HG03280 (cell line): ENCODE measurements around the gene TSEN34.

Source experiments
- ATAC-seq: cut with Tn5 transposase; IDR thresholded peaks from one replicate; pipeline ENCODE4 v1.9.1; 2021; ENCODE audit warnings: mild to moderate bottlenecking, moderate library complexity; ENCODE audit not compliant: unreplicated experiment

TSEN34 gene

DNA sequence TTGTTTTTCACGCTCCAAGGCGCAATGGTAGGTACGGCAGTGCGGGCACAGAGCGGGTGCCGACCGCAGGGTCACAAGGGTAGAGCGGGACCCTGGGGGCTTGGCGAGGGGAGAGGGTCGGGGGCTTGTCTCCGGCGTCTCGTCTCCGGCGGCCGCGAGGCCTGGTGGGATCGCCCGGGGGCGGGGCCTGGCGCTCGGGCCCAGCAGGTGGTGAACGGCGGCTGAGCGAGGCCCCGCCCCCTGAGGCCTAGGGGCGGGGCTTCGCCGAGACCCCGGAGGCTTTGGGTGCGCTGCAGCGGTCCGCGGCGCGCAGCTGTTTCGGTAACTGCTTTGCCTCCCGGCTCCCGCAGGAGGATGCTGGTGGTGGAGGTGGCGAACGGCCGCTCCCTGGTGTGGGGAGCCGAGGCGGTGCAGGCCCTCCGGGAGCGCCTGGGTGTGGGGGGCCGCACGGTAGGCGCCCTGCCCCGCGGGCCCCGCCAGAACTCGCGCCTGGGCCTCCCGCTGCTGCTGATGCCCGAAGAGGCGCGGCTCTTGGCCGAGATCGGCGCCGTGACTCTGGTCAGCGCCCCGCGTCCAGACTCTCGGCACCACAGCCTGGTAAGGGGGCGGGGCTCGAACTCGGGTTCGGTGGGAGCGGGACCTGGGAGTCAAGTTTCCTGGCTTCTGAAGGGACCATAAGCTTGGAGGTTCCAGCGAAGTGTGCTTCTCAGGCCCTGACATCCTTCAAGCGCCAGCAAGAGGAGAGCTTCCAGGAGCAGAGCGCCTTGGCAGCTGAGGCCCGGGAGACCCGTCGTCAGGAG is at the start of gene TSEN34:
TSEN34 (plus strand) TSS at position 298 of the 800 bp plus-strand sequence; CDS start at position 355, 57 bp downstream.
- peak; percentile 26 for ATAC-seq

DNA sequence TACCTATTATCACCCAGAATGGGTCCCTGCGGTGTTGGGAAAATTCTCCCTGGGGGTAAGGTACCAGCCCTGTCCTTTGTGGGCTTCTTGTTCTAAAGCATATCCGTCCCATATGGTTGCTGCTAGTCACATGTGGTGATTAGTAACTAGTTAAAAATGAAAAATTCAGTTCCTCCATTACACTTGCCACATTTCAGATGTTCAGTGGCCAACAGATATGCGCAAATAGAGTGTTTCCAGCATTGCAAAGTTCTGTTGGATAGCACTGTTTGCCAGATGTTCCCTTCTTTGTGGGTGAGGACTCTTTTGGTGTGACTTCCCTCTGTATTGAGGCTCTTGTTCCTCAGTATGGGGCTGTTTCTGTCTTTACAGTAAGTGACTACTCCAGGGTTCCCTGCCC is 49.8 kb upstream of the TSEN34 start:
- no peak for ATAC-seq

DNA sequence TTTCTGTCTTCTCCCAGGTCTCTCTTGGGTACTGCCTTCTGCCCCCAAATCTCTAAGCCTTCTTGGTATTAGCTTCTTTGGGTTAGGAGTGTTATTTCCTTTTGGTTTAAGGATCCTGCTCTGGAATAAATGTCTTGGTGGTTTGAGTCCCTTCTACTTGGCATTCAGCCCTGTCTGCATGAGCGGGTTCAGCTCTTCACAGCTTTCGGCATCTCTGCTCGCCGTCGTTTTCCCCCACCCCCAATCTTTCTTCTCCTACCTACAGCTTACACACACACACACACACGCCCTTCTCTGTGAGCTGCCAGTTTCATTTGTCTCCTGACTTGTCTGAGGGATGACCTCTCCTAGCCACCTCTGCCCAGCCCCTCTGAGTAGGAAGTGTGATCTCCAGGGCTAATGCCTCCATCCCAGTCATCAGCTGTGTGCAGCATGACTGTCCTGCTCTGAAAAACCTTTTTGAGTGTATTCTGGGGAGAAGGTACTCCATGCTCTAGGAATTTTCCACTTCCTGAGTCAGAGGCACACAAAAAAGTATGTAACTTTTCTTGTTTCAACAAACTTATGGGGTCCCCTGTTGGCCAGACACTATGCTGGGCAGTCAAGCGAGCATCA is 48.8 kb upstream of the TSEN34 start:
- ATAC-seq = no peak

DNA sequence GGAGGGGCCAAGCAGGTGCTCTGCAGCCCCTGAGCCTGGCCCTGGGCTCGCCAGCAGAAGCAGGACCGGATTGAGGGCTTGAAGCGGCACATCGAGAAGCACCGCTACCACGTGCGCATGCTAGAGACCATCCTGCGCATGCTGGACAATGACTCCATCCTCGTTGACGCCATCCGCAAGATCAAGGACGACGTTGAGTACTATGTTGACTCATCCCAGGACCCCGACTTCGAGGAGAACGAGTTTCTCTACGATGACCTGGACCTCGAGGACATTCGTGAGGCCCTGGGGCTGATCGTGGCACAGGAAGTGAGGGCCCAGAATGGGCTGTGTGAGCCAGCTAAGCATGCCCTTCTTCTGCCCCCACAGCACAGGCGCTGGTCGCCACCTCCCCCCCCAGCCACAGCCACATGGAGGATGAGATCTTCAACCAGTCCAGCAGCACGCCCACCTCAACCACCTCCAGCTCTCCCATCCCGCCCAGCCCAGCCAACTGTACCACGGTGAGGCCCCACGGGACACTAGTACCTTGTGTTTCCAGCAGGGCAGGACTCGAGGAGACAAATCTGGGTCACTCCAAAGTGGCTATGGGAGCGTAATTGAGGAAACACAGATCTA is 45.5 kb upstream of the TSEN34 start:
- ATAC-seq = no peak

DNA sequence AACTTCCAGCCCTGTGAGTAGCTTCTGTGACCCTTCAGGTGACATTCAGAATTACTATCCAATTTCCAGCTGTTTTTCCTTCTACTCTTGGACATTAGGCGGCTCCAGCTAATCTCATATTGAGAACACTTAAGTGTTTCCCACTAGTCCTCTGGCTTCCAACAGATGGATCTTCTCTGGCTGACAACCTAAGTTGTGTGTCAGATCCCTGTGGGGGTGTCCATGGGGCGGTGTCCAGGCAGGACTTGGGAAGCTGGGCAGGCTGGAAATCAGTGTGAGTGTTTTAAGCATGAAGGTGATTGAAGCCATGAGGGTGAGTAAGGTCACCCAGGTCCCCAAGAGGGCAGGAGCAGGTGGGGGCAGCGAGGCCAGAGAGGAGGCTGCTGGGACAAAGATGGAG is 43.4 kb upstream of the TSEN34 start:
- no peak for ATAC-seq

DNA sequence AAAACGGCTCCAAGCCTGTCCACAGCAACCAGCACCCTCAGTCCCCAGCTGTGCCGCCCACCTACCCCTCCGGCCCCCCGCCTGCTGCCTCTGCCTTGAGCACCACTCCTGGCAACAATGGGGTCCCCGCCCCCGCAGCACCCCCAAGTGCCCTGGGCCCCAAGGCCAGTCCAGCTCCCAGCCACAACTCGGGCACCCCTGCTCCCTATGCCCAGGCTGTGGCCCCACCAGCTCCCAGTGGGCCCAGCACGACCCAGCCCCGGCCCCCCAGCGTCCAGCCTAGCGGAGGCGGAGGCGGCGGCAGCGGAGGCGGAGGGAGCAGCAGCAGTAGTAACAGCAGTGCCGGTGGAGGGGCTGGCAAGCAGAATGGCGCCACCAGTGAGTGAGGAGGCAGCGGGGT is 43.0 kb upstream of the TSEN34 start:
- ATAC-seq = no peak

DNA sequence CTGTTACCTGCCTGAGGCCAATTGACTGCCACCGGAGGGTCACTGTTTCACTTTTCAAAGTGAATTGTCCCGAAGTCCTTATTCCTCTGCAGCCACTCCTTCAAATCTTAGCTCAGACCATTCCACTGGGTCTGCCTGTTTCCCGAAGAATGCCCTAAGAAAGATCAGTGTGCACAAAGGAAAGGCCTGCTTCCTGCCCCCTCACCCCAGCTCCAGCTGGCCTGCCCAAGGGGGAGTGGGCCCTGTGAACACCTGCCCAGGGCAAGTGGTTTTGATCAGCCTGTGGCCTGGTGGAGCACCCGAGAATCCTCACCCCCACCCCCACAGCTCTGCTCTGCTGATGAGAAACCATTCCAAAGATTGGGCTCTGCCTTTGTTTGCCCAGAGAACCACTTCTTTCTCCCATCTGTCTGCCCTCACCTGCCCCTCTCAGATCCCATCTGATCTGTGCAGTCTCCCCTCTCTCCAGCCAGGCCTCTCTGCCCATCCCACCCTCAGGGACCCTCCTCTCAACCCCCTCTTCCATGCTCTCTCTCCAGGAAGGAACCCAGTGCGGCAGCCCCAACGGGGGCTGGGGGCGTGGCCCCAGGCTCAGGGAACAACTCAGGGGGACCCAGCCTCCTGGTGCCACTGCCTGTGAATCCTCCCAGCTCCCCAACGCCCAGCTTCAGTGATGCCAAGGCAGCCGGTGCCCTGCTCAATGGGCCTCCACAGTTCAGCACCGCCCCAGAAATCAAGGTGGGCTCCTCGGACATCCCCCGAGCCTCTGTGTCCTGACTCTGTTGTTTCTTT is 41.9 kb upstream of the TSEN34 start:
- ATAC-seq = no peak

DNA sequence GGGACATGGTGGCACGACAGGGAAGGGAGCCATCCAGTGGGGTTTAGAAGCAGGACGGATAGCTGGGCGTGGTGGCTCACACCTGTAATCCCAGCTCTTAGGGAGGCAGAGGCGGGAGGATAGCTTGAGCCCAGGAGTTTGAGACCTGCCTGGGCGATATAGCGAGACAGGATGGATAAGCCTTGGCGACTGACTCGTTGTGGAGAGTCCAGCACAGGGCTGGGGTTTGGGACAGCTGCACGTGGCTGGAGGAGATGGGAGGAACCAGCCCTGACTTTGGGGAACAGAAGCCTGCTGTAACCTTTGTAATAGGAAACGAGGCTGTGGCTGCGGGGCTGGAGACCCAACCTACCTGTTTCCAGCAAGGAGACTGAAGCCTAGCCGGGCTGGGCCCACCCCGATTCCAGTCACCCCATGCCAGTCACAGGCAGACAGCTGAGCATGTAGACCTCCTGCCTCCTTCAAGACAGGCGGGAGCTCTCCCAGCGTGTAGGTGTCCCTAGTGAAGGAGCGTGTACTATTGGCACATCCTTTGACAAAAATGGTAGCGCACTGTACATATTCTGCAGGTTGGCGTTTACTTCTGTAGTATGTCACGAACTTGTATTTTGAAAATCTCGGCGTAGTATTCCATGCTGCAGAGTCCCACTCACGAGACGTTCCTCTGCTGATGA is 39.6 kb upstream of the TSEN34 start:
- no peak for ATAC-seq

DNA sequence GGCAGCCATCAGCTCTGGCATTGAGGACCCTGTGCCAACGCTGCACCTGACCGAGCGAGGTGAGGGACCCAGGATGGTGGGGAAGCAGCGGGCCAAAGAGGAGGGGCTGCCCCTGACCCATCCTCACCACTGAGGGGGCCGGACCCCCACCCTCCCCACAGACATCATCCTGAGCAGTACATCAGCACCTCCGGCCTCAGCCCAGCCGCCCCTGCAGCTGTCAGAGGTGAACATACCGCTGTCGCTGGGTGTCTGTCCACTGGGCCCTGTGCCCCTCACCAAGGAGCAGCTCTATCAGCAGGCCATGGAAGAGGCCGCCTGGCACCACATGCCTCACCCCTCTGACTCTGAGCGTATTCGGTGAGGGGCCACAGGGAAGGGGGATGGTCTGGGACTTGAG is 38.8 kb upstream of the TSEN34 start:
- no peak for ATAC-seq

DNA sequence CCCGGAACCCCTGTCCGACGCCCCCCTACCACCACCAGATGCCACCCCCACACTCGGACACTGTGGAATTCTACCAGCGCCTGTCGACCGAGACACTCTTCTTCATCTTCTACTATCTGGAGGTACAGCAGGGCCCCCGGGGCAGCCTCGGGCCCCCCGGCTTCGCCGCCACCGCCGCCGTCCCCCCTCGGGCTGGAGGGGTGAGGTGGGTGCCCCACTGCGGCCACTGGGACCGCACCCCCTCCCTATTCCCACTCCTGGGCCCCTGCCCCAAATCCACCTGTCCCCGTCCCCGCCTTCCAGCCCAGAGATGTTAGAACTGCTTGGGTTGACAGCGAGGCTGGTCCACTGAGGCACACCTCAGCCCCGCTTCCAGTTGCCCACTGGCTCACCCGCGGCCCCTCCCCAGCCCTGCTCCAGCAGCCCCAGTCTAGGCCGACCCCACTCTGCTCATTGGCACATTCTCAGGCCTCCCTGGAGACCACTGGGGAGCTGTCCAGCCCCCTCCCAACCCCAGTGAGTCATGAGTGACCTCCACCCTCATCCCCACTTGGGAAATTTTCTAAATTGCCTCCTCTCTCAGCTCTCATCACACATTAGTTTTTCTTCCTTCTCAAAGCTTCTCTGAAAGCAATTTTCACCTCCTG is 38.1 kb upstream of the TSEN34 start:
- ATAC-seq = no peak

DNA sequence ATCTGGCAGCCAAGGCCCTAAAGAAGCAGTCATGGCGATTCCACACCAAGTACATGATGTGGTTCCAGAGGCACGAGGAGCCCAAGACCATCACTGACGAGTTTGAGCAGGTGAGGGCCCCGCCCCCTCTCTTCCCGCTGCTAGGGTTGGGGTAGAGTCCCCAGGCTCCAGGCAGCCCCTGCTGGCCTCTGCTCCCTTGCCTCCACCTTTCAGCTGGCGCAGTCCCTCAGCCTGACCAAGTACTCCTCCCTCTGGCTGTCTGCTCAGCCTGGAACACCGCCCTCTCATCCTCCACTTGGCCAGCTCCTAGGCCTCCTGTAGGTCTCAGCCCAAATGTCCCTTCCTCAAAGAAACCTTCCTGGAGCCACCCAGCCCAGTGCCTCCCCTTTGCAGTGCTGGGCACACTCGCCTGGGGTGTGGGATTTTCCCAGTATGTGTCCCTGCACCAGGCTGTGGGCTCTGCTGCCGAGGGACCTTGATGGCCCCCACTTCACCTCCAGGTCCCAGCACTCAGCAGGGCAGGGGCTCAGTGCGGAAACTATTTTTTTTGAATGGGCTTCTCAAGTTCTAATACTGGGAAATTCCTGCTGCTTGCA is 37.3 kb upstream of the TSEN34 start:
- no peak for ATAC-seq

DNA sequence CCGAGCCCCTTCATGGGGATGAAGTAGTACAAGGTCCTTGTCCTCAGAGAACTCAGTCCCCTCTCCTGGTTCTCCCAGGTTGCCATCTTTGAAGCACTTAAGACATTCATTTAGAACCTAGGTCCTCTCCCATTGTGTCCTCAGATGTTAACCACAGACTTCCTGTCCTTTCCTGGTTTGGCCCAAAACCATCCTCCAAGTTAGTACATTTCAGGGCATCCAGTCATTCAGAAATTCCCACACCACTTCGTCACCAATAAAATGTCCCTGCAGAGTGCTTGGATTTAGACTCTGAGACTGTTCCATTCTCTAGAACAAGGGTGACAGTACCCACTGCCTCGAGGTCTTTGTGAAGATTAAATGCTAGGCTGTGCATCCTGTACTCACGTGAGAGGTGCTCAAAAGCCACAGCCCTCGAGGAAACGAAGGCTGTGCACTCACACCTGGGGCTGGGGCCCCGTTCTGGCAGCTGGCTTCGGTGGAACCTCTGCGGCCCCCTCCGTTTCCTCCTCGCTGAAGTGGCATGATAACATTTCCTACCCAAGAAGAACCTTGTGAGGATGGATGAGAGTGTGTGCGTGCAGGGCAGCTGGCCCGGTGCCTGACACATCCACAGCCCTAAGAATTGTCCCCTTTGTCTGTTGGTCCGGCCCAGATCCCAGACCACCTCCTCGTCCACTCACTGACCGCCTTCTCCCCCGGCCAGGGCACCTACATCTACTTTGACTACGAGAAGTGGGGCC is 36.3 kb upstream of the TSEN34 start:
- no peak for ATAC-seq

DNA sequence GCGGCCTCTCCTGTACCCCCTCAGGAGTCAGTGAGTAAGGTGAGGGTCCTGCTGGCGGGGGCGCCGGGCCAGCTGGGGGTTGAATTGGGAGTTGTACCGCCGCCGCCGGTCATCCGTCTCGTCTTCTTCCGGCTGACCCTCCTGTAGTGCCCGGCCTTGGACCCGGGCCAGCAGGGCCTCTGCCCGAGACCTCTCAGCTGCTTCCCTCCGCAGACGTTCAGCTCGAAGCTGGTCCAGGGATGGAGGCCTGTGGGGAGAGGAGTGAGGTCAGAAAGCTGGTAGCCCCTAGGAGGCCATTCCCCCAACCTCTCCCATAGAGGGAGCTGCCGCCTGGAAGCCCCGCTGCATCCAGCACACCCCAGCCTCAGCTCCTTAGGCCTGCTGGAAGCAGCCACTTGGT is 35.4 kb upstream of the TSEN34 start:
- no peak for ATAC-seq

DNA sequence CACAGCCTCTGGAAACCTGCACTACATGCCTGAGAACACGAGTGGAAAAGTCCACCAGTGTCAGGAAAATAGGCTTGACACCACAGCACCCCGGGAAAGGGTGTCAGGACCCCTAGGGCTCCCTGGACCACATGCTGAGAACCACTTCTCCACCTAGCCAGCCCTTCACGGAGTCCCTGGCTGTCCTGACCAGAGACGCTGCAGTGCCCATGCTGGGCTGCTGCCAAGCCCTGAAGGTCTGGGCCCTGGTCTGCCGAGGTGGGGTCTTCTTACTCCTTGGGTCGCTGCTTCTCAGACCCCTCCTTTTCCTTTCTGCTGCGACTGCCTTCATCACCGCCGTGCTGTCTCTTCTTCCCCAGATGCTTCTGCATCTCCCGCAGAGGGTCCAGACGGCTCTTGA is 34.6 kb upstream of the TSEN34 start:
- no peak for ATAC-seq

DNA sequence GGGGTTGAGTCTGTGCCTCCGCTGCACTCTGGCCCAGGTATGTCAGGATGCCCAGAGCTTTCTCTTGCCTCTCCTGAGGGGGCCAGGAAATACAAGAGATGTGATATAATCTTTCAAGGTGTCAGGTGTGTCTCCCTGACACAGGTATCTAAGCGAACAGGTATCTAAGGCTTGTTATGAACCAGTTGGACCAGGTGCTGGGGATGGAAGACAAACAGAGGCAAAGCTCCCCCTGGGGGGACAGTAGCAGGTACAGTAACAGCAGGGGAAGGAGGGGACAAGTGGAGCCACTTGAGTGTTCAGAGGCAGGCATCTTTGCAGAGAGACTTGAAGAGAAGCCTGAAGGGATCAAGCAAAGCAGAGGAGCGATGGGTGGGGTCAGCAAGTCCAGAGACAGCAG is 34.2 kb upstream of the TSEN34 start:
- no peak for ATAC-seq

DNA sequence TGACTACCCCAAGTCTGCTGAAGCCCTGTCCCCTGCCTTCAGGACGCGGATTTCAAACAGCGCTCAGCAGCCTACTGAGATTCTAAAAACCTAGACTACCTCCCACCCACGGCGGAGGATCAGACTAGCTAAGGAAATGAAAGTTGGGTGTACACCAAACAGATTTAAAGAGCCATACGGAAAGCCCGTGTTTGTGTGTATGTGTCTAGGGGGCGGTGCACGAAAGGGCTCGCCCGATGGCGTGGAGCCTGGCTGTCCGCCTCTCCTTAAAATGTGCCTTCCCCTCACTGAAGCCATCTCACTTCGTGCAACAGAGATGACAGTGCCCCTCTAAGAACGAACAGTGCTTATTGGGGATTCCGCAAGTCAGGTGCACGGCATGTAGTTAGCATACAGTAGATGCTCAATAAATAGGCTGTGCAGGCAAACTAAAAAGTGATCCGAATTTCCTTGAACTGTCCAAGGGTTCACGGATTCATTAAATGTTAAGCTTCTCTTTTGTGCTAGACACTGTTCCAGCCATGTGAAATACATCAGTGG is 32.2 kb upstream of the TSEN34 start:
- ATAC-seq = no peak

DNA sequence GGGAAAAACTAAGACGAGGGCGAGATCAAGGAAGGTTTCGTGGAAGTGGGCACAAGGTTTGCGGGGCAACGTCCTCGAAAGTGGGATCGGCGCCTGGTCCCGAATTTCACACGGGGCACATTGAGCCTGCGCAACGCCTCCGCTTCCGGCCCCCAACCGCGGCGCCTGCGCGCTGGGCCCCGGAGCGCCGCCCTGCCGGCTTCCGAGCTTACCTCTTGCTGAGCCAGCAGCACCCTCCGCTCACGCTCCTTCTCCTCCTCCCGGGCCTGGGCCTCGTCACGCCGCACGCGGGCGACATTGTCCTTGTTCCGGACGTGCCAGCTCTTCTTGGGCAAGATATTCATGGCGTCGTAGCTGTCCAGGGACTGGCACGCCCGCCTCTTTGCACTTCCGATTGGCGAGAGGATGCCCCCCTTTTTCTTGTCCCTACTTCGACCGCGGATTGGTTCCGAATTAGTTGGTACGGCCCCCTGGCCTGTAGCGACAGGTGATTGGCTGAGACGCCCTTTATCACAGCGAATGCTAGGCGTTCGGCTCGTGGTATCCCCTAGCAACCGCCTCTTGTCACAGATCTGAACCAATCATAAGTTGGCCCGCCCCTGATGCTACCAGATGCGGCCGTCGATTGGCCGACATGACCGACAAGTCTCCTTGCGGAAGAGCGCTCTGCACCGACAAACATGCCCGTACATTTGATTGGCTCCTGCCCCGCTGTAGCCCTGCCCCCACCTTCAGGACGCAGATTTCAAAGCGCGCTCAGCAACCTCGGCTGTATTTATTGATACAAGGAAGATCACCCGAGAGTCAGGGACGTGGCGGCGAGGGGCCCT is 31.5 kb upstream of the TSEN34 start, which contains the start of gene LENG1:
LENG1 (minus strand) TSS at position 370 of the 830 bp plus-strand sequence; CDS start at position 344, 26 bp downstream.
- ATAC-seq = peak; percentile 91
